Measurements from ENCODE around the gene PSMB4.

Gene PSMB4

DNA sequence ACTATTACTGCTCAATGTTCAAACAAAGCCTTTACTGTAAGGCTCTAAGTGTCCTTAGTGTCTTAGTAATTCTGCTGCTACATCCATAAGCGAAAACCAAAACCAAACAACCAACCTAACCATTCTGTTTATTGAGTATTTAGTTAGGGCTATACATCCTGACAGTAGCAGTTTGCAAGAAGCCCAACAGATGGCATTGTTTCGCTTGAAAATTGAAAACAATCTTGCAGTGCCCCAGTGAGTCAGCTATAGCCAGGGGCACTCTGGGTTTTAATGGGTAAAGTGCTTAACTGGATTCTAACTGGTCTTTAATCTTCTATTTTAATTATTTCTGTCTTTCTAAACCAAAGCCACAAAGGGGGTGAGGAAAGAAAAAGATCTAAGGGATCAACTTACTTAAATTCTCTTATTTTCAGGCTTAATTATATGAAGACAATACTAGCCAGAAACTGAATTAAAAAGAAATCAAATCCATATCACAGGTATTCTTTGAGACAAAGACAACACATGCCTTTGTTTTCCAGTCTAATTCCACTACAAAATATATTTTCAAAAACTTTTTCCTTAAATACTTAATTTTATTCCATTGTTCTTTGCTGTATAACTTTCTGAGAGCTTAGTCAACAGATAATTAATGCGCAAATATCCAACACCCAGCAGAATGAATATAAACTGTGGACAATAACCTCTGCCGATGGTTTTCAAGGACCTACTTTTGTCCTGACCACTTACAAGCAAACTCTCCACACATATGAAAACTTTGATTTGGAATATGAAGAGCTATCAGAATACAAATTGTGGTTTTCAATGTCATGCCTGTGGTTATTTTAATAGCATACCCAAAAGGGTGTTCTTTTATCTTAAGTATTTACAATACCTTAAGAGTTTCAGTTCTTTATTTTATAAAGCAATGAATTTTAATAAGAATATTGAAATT is 44.7 kb downstream of the PSMB4 start:
- no peaks in the 10 kb centered on the region for H3K27me3 ChIP-seq
- peaks cover 0 to 4% (median 0%) of the 10 kb centered on the region in 11 experiments; a peak in 1 of 22 replicates for H3K9me3 ChIP-seq (replicated peaks in 1 of 11)
- peaks cover 69 to 100% (median 96%) of the 10 kb centered on the region in 11 experiments for H4K20me1 ChIP-seq
- H3K4me3 ChIP-seq: no peak overlapping the region
- H3K9ac ChIP-seq: peak overlapping the region in 5 of 11 experiments; percentile 11 to 55 (median 29); a peak in 2 of 22 replicates
- H3K4me2 ChIP-seq: peak overlapping the region in 10 of 11 experiments; percentile 44 to 65 (median 46); a peak in 17 of 22 replicates
- peaks cover 20 to 50% (median 39%) of the 10 kb centered on the region in 10 experiments for H3K4me1 ChIP-seq
- peak overlapping the region in 6 of 11 experiments; percentile 8 to 49 (median 28); a peak in 7 of 22 replicates for H3K27ac ChIP-seq
- peaks cover 30 to 64% (median 51%) of the 10 kb centered on the region in 11 experiments for H3K36me3 ChIP-seq
- TF ChIP-seq Cebpa-rat (IDR thresholded peaks at IDR 0.05): no peak

DNA sequence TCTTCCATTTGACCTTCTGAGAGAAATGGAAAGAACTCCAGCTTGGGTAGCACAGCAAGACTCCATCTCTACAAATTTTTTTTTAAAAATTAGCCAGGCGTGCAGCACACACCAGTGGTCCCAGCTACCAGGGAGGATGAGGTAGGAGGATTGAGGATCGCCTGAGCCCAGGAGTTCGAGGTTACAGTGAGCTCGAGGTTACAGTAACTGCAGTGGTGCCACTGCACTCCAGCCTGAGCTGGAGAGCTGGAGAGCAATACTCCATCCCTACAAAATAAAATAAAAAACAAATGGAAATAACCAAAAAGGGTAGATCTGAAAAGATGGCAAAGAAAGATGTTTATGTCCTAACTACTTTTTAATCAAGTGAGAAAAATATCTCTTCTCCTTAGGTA is 45.4 kb downstream of the PSMB4 start:
- no peak overlapping the region for H3K4me3 ChIP-seq
- H3K9me3 ChIP-seq (replicated peaks in 1 of 11): peaks cover 0 to 4% (median 0%) of the 10 kb centered on the region in 11 experiments; a peak in 1 of 22 replicates
- H3K9ac ChIP-seq: peak overlapping the region in 8 of 11 experiments; percentile 11 to 55 (median 36); a peak in 7 of 22 replicates
- no peaks in the 10 kb centered on the region for H3K27me3 ChIP-seq
- no peak for TF ChIP-seq Cebpa-rat (IDR thresholded peaks at IDR 0.05)
- peaks cover 20 to 44% (median 32%) of the 10 kb centered on the region in 10 experiments for H3K4me1 ChIP-seq
- peaks cover 76 to 100% (median 96%) of the 10 kb centered on the region in 11 experiments for H4K20me1 ChIP-seq
- peaks cover 30 to 64% (median 51%) of the 10 kb centered on the region in 11 experiments for H3K36me3 ChIP-seq
- peak overlapping the region; percentile 44 to 65 (median 47) for H3K4me2 ChIP-seq
- peak overlapping the region in 9 of 11 experiments; percentile 8 to 49 (median 28); a peak in 10 of 22 replicates for H3K27ac ChIP-seq

DNA sequence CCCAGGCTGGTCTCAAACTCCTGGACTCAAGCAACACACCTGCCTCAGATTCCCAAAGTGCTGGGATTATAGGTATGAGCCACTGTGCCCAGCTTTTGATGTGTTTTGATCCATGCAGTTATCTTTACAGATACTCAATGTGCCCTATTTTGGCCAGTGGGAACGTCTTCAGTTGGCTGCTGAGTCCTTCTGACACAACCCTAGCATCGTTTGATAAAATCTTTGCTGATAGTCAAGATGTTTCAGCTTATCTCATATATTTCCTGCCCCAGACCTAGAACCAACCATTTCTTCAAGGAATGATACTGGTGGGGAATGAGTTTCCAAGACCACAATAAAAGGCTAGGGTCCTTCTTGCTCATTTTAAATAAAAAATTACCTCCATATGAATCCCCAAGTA is 48.3 kb downstream of the PSMB4 start:
- H3K9ac ChIP-seq: no peak overlapping the region
- H3K9me3 ChIP-seq (replicated peaks in 1 of 11): peaks cover 0 to 4% (median 0%) of the 10 kb centered on the region in 11 experiments; a peak in 1 of 22 replicates
- H3K4me3 ChIP-seq: no peak overlapping the region
- H3K4me1 ChIP-seq: peaks cover 20 to 32% (median 27%) of the 10 kb centered on the region in 10 experiments
- H3K27me3 ChIP-seq: no peaks in the 10 kb centered on the region
- peaks cover 81 to 100% (median 99%) of the 10 kb centered on the region in 11 experiments for H4K20me1 ChIP-seq
- TF ChIP-seq Cebpa-rat (IDR thresholded peaks at IDR 0.05): no peak
- H3K36me3 ChIP-seq: peaks cover 19 to 62% (median 46%) of the 10 kb centered on the region in 11 experiments
- H3K4me2 ChIP-seq: no peak overlapping the region
- H3K27ac ChIP-seq: no peak overlapping the region
